HG02678 (cell line): ENCODE results near the gene COL4A2.

Experiments
- ATAC-seq: cut with Tn5 transposase; IDR thresholded peaks from one replicate; pipeline ENCODE4 v1.9.1; 2021; ENCODE audit warnings: mild to moderate bottlenecking, moderate library complexity; ENCODE audit not compliant: unreplicated experiment

COL4A2 gene

DNA sequence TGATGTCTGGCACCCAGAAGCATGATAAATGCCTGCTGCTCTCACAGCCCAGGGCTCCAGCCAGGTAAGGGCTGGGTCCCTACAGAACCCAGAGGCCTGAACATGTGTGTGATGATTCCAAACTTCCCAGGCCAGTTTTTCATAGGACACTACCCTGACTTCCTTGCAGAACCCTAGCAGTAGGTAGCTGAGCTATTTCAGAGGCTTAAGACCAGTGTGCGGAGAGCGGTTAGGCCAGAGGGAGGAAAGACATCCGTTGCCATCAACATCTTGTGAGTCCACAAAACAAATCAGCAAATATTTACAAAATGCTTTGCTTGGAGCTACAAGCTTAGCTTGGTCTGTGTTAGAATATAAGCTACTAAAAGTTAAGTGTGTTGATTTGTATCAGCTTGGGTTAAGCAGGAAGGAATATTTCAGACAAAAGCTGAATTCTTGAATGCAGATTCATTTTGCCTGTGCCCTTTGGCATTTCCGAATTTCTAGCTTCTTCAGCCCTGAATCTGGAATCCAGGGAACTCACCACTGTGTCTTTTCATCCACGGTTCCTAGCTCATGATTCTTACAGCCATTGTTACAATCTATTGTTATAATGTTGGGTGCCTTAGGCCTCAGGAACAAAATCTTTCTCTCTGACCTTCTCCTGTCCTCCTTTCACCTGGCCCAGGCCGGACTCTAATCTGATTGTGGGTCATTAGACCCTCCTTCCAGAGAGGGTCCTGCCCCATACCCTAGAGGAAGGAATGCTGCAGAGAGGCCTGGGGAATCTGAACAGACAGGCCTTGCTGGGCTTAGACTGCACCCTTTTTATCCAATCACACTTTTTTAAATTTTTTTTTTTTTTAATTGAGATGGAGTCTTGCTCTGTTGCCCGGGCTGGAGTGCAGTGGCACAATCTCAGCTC lies 242.1 kb downstream of the COL4A2 start:
- no peak for ATAC-seq

DNA sequence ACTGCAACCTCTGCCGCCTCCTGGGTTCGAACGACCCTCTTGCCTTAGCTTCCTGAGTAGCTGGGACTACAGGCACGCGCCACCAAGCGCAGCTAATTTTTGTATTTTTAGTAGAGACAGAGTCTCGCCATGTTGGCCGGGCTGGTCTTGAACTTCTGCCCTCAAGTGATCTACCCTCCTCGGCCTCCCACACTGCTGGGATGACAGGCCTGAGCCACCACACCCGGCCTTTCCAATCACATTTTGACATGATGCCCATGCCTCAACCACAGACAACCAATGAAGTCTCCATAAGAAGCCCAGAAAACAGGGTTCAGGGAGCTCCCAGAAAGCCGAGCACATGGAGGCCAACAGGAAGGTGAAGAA lies 242.7 kb downstream of the COL4A2 start:
- ATAC-seq = no peak

DNA sequence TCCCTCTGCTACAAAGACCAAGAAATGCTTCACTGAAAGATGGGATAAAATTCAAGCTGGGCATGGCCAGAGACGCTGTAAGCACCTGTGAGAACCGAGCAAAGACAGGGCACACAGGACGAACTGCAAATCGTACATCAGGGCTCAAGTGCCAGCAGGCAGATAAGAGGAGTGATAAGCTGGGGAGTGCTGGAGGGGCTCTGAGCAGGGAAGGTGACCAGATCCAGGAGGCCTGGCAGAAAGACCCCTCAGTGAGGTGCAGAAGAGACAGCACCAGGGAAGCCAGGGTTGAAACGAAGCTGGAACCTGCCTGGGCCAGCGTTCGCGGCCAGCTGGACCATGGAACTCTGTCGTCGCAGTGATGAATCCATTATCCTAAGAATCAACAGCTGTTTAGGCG lies 244.2 kb downstream of the COL4A2 start:
- no peak for ATAC-seq

DNA sequence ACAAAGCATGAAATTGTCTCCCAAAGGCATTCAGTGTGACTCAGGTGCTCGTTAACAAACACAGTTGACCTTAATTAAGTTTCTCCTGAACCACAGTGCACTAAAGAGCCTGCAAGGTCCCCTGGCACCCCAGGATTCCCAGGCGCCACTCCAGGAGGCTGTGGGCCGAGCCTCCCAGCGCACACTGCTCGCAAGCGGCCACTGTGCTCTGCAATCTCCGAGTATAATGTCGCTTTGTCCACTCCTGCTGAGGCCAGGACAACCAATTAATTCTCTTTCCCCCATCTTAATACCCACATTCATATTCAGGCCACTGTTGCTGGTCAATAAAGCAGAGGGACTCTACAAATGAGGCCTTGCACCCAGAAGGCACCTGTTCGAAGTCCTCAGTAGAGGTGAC lies 245.7 kb downstream of the COL4A2 start:
- ATAC-seq = no peak

DNA sequence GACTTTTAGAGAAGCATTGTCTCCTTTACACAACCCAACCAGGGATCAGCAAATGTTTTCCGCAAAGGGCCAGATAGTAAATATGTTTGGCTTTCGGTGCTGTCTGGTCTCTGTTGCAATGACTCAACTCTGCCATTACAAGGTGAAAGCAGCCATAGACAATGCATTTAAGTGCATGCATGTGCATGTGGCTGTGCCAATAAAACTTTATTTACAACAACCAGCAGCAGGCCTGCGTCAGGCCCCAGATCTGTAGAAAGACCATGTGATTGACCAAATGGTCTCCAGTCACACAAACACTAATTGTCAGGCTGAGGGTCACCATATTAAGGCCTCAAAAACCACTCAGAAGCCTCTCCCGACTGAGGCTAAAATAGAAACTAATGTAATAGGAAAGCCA lies 246.3 kb downstream of the COL4A2 start:
- no peak for ATAC-seq

DNA sequence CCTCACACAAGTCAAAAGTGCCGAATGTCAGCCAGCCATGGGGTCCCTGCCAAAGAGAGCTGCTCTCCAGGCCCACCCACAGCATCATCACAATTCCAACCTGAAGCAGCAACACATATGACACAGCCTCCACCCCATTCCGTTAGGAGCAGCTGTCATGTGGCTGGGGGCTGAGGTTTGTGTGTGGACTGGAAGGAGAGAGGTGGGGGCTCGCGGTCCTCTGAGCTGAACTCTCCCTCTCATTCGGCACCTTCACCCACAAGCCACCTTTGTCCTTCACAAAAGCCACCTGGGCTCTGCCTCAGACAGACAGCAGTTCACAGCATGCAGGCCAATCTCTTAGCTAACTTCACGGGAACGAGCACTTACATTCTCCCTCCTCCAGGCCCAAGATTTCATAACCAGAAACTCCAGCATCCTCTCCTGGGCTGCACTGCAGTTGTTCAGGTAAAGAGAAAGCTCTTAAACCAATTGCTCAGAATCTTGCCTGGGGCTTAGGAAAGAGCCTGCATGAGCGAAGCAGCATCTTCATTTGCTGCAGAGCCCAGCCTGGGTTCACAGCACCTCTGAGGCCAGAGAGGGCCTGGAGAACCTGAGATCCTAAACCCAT lies 247.2 kb downstream of the COL4A2 start:
- no peak for ATAC-seq

DNA sequence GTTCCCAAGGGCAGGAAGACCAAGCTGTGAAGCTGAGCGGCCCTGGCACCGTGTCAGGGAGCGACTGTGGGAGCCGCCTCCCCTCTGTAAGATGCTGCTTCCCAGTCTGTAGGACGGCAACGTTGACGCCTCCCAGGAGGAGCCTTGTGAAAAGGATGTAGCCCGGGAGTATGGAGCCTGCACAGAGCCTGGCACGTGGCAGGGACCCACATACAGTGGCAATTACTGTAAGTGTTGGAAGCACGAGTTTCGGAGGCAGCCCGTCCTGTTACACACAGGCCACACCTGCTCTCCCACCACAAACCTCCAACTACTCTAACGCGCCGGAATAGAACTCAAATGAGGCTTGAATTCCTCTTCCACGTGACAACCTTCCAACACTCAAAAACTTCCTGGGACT lies 247.9 kb downstream of the COL4A2 start:
- ATAC-seq = no peak

DNA sequence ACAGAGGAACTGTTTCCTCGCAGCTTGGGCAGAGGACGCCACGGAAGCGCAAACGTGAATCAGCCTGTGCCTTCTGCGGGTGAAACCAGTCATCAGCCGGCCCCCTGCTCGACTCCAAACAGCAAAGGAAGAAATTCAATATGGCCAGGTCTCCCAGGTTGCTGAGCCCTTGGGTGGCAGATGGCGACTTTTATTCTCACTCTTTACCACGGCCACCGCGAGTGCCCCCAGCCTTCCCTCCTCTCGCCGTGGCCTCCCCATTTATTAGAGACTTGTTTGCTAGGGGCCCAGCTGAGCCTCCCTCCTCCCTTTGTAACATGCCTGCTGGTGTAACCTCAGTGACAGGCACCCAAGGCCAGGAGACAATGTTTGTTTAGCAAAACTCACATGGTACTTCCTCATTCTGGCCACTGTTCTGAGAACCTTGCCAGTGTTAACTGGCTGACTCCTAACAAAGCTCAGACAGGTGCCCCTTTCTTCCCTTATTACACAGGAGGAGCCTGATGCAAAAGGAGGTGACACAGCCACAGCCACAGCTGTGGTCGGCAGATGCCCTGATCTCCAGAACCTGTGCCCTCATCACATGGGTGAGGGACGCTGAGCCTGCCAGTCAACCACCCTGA lies 248.6 kb downstream of the COL4A2 start:
- ATAC-seq = no peak

DNA sequence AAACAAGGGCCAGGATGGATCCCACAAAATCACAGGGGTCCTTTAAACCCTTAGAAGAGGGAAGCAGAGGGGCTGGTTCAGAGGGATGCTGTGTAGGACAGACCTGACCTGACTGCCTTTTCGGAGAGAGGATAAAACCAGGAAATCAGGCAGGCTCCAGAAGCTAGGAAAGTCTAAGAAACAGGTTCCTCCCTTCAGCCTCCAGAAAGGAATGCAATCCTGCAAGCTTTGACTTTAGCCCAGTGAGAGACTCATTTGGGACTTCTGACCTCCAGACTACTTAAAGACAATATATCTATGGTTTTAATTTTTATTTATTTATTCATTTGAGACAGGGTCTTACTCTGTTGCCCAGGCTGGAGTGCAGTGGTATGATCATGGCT lies 249.1 kb downstream of the COL4A2 start:
- ATAC-seq = no peak

DNA sequence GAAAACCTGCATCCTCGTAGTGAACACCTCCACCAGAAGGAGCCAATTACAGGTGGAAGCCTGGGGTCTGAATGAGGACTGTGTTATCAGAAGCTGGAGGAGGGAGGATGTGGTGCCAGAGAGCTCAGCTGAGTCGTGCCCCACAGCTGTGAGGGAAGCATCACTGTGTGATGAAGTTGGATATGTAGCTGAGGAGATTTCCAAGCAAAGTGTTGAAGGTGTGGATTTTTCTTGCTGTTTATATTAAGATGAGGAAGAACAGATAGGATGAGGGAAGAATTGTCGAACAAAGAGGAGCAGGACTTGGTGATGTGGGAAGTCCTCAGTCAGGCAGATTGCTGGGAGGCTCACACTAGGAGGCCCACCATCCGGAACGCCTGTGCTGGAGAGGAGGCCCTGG lies 250.0 kb downstream of the COL4A2 start:
- no peak for ATAC-seq

DNA sequence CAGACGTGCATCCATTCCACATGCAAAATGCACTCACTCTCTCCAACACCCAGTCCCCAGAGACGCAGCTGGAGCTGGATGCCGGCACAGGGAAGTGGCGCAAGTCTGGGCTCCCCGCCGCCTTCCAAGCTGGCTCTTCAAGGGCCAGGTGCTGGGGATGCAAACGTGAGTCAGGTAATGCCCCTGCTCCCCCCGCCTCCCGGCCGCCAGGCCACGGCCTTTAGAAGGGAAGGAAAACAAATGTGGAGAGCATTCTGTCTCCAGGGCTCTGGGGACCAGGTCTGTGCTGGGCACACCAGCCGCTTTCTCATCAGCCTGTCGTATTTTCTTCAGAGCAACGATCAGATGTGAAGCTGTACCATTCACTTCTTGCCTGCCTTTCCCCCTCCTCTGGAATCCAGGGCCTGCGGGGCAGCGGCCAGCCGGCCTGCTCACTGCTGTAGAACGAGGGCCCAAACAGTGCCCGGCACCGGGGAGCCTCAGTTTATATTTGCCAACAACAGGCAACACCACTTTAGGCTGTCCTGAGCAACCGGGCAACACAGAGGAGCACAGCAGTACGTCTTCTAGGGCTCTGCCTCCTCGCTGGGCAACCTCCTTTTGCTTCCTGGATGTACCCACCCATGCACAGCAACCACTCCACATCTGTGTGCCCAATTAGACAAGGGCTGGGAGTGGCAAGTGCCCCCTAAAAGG lies 250.7 kb downstream of the COL4A2 start:
- ATAC-seq = no peak

DNA sequence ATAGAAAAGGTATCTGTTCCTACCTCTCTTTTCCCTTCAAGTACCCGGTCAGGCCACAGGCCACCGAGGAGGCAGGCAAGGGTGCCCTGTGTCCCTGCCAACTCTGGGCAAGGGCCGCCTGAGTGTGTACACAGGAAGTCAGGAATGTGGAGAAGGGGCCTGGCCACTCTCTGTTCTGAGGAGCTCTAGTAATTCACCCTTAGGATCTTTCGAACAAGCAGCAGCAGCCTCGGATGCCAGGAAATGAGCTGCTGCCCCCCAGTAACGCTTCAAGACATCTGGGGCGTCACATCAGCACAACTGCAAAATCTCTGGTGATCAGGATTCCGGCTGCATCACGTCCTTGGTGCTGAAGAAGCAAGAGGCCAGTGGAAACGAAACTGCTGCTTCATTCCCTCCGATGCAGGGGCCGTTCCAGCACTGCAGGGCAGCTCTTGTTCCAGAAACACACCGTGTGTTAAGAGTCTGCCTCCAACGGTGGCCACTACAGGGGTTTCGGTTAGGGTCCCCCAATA lies 252.4 kb downstream of the COL4A2 start:
- no peak for ATAC-seq

DNA sequence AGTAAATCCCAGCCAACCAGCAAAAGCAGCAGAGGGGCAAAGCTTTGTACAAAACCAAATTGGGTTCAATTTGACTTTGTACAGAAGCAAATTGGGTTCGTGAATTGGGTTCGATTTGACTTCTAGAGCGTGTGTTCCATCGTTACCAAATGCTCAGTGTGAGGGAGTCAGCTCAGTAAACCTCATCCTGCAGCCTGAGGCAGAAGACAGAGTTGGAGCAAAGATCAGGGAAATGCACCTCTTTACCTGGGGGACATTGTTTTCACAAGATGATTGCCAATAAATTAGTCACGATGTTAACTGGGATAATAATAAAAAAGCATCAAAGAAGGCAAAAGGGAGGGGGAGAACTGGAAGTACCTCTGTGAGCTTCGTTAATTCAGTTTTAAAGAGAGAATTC lies 252.9 kb downstream of the COL4A2 start:
- no peak for ATAC-seq

DNA sequence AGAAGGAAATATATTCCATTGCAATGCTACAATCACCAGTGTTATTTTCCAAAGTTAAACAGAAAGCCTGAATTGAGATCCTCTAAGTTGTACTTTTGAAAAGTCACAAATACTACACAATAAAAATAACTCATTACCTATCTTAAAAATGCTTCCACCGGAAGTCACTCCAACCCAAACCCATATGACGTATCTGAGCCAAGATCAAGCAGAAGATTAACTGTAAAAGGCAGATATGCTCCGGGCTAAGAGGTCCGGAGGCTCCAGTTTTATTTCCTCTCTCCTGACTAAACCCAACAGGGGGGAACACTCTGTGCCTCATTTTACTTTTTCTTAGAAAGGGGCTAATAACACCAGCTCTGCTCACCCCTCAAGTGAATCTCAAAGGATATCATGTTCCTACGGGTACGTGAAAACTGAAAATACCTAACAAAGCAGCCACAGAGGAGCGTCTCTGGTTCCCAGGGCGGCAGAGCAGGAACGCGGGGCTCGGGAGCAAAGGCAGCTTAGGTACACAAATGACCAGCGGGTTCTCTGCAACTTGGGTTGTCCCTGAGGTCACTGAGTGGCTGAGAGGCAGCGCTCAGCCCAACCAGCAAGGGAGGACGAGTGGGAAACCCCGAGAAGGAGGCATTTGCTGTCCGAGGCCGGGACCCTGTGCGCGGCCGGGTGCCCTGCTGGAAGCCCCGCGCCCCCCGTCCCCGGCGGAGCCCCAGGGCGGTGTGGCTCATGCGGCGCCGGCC lies 253.7 kb downstream of the COL4A2 start:
- ATAC-seq = no peak

DNA sequence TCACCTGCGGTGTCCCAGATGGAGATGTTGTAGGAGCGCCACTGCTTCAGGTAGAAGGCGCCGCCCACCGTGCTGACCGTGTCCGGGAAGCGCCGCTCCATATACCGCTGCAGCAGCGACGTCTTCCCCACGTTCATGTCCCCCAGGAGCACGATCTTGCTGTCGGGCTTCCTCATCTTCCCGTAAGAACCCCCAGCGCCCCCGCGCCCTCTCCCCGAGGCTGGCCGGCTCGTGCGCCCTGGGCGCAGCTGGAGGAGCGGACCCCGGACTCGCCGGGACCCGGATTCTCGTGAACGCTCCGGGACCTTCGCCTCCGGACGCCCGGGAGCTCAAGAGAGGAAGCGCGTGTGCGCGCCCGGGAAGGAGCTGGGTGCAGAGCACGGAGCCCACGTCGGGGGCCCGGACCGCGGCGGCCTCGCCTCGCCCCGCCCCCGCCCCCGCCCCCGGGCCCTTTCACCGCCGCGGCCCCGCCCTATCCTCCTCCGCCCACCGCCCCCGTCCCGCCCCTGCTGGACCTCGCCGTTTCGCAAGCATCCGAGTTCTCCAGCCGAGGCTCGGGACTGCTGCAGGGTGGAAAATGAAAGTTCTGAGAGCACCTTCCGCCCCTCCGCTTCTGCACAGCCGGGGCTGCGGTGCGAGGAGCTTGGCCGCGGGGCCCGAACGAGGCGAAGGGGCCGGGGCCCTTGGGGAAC lies 254.4 kb downstream of the COL4A2 start, which contains the start of gene RAB20:
Gene RAB20, minus strand, starts transcription at position 379 of the 692 bp plus-strand sequence. Its CDS starts 203 bp downstream, at position 176.
- peak; percentile 74 for ATAC-seq

DNA sequence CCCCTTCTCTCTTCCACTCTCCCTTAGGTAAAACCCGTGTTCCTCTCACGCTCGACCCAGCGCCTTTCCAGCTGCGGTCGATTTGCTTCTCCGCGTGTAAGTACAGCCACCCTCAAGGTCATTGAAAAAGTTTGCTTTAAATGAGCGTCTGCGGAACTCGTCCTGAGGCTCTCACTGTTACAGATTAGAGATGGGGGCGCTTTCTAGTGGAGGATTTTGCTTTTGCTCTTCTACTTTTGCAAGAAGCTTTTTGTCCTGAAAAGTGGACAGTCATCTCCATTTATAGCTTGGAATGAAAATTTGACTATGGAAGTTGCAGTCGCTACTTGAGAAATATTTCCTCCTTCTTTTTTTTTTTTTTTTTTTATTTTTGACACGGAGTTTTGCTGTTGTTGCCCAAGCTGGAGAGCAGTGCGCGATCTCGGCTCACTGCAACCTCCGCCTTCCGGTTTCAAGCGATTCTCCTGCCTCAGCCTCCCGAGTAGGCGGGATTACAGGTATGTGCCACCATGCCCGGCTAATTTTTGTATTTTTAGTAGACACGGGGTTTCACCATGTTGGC lies 255.0 kb downstream of the COL4A2 start:
- ATAC-seq = no peak
